GM21576 (cell line): ENCODE measurements around the gene PDXP.
A peak's percentile ranks its signal among the peaks of the same experiment; 100 is the strongest.
"Not testable (repeated sequence)": the region's sequence is repeated elsewhere in the genome, so short reads cannot be mapped to it uniquely, and the experiment has no call there.

Experiments
- ATAC-seq: cut with Tn5 transposase; IDR thresholded peaks from one replicate; pipeline ENCODE4 v1.9.1; 2021; ENCODE audit warnings: mild to moderate bottlenecking, moderate library complexity; ENCODE audit not compliant: unreplicated experiment

PDXP gene, protein sequence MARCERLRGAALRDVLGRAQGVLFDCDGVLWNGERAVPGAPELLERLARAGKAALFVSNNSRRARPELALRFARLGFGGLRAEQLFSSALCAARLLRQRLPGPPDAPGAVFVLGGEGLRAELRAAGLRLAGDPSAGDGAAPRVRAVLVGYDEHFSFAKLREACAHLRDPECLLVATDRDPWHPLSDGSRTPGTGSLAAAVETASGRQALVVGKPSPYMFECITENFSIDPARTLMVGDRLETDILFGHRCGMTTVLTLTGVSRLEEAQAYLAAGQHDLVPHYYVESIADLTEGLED

DNA sequence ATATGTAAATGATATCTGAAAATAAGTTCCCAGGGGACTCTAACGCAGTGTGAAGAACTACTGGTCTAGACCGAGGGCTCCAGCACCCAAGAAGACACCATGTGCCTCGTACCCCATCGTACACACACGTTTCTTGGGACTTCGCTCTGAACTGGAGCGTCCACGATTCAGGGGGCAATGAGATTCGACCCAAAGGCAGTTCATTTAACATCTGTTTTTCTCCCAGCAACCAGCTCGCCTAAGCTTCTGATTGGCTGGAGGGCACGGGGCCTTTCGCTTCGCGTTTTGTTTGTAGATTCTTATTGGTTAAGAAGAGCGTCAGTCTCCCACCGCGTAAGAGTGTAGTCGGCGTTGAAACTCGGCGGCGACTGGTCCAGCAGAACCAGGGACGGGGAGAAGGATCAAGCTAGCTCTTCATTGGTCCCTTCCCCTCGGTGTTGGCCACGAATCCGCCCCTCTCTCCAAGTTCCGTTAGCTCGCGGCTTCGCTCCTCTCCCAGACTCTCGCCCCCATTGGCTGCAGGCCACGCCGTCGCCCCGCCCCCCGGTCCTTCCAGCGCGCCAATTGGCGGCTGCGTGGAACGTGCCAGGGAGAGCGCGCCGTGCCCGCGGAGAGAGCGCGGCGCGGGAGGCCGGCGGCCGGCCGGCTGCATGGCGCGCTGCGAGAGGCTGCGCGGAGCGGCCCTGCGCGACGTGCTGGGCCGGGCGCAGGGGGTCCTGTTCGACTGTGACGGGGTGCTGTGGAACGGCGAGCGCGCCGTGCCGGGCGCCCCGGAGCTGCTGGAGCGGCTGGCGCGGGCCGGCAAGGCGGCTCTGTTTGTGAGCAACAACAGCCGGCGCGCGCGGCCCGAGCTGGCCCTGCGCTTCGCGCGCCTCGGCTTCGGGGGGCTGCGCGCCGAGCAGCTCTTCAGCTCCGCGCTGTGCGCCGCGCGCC is at the start of gene PDXP:
TSS of gene PDXP (plus strand) at position 591 of the 933 bp plus-strand sequence. CDS start at position 651, 60 bp downstream.
- peak; percentile 83 for ATAC-seq

- no peak for ATAC-seq
Observed at GRCh38 chr22:37609240-37610152, 49.0 kb upstream of the PDXP start.

GRCh38 chr22:37610153-37610475 is 48.4 kb upstream of the PDXP start:
- ATAC-seq: not testable (repeated sequence)

- no peak for ATAC-seq
Observed at GRCh38 chr22:37610480-37611129, 47.9 kb upstream of the PDXP start.

GRCh38 chr22:37611207-37611606 is 47.3 kb upstream of the PDXP start:
- no peak for ATAC-seq

GRCh38 chr22:37616201-37617083 is 42.1 kb upstream of the PDXP start:
- no peak for ATAC-seq

DNA sequence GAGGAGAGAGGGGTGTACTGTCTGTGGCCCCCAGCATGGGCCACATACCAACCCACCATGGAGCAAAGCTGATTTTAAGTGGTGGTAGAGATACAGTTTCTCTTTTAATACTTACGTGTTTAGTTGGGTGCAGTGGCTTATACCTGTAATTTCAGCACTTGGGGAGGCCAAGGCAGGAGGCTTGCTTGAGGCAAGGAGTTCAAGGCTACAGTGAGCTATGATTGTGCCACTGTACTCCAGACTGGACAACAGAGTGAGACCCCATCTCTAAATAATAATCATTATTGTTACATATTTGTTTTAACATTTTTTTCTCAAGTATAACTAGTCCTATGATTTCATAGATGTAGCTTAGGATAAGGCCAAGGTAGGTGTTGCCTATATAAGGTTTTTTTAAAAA is 41.1 kb upstream of the PDXP start:
- ATAC-seq: no peak

GRCh38 chr22:37618072-37618656 is 40.4 kb upstream of the PDXP start:
- ATAC-seq: no peak

- no peak for ATAC-seq
Observed at GRCh38 chr22:37618674-37619073, 39.8 kb upstream of the PDXP start.

DNA sequence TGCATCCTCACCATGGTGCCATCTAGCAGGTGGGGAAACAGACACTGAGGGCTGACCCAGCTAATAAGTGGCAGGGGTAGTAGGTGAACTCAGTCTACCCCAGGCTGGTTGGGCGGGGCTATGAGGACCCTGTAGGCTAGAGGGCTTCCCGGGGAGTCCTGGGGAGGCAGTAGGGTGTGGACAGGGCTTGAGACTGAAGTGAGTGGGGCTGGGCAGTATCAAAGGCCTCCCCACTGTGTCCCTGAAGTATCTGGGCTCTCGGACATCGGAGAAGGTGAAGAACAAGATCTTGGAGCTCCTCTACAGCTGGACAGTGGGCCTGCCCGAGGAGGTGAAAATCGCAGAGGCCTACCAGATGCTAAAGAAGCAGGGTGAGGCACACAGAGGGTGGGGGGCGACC is 38.5 kb upstream of the PDXP start:
- ATAC-seq: no peak

DNA sequence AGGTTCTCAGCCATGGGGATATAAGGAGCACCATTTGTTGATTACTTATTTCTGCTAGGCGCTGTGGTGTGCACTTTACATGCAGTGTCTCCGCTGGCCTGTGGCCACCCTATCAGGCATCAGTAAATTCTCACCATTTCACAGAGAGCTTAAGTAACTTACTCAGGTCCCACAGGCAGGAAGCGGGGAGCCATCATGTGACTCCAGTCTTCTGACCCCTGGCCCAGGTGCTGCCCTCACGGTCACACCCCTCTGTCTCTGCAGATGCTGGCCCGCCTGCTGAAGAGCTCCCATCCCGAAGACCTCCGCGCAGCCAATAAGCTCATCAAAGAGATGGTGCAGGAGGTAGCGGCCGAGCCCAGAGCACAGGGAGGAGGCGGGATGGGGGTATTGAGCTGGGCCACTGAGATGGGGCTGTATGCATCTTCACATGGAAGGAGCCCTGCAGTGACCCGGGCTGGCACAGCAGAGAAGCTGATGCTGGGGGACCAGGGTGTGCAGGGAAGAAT is 37.1 kb upstream of the PDXP start:
- ATAC-seq: no peak

GRCh38 chr22:37623075-37624016 is 35.2 kb upstream of the PDXP start:
- no peak for ATAC-seq

GRCh38 chr22:37624017-37624365 is 34.5 kb upstream of the PDXP start:
- no peak for ATAC-seq

- ATAC-seq: no peak
Observed at GRCh38 chr22:37624876-37625275, 33.6 kb upstream of the PDXP start.

DNA sequence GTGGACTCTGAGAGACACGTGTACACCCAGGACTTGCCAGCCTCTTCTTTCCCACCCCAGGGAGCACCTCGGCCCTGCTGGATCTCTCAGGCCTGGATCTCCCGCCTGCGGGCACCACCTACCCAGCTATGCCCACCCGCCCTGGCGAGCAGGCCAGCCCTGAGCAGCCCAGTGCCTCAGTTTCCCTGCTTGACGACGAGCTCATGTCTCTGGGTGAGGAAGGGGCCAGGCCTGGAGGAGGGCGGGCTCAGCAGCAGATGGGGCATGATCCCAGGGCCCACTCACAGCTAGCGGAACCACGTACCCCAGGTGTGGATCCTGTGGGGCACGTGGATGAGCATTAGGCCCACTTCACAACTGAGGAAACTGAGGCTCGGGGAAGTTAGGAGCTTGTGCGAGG is 32.8 kb upstream of the PDXP start:
- ATAC-seq: no peak

- no peak for ATAC-seq
Observed at GRCh38 chr22:37626144-37626543, 32.4 kb upstream of the PDXP start.

- no peak for ATAC-seq
Observed at GRCh38 chr22:37626556-37627075, 31.9 kb upstream of the PDXP start.

DNA sequence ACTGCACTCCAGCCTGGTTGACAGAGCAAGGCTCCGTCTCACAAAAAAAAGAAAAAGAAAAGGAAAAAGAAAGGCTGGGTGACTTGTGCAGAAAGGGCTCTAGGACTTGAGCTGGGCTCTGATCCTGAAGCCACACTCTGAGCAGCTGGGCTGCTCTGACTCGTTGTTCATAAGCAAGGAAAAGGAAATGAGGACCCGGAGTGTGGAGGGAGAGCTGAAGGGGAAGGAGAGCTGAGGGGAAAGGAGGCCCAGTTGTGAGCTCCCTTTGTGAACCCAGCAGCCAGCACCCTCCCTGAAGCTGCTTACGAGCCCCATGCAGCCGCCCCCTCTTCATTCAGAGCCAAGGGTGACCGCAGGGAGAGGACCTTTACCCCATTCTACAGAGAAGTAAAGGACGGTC is 31.4 kb upstream of the PDXP start:
- ATAC-seq: no peak
